GM21723 (cell line): Measurements from ENCODE around the gene CDK14.

ENCODE experiments used
- ATAC-seq: cut with Tn5 transposase; IDR thresholded peaks from one replicate; pipeline ENCODE4 v1.9.1; 2021; ENCODE audit warnings: mild to moderate bottlenecking, moderate library complexity; ENCODE audit not compliant: unreplicated experiment

CDK14 gene

DNA sequence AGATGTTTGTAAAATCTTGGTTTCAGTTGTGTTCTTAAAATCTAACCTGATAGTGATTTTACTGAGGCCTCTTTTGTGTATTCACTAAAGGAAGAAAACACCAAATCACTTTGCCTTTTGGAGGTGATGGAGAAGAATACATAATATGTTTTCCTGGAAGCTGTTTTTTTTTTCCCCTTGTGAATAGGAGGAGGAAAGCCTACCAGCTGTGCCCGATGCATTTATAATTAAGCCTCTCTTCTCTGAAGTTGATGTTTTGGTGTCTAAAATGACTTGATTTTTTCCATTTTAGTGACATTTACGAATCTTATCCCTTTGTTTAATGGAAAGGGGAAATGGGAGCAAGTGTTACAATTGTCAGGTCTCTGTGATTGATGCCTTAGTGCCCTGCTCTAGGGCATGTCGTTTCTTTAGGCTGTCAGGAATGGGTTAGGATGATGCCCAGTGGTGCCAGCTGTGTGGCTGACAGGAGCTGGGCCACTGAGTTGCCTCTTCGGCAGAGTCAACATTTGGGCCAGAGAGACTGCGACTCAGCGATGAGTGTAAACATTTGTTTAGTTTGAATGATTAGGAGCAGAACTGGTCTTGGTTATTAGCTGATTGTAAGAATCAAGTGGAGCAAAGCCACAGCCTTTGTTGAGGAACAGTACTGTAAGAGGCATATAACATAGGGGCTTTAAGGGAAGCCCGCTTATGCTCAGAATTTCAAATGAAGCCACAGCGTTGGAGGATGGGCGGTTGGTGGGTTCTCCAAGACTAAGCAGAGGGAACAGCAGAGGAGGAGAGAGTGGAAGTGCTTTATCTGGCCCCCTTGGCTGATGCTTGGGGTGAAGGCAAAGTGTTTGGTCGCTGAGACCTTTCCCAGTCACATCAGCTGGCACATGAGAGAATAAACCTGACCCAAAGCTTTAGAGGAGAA lies 81.6 kb downstream of the CDK14 start:
- no peak for ATAC-seq

DNA sequence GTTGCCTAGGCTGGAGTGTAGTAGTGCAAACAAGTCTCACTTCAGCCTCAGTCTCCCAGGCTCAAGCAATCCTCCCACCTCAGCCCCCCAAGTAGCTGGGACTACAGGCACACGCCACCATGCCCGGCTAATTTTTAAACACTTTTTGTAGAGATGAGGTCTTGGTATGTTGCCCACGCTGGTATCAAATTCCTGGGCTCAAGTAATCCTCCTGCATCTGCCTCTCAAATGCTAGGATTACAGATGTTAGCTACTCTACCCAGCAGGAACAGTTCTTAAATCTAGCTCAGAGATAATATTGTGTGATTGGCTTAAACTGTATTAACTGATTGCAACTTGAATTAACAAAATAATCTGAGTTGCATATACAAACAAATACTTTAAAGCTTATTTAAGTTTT lies 82.9 kb downstream of the CDK14 start:
- no peak for ATAC-seq

DNA sequence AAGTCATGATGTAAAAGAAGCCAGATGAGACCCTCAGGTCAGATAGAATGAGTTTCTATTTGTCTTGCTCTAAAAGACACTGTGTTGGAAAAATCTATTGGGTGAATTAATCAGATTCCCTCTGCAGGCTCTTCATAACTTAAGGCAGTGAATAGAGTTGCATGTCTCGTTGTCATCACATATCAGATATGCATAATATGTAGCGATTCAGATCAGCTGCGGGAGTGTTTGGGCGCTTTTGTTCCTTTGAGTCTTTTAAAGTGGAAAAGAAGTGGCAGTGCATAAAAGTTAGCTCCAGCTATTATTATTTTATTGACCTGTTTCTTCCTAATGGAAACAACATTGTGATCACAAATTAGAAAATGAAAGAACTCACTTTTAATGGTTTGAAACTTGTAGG lies 84.4 kb downstream of the CDK14 start:
- no peak for ATAC-seq

DNA sequence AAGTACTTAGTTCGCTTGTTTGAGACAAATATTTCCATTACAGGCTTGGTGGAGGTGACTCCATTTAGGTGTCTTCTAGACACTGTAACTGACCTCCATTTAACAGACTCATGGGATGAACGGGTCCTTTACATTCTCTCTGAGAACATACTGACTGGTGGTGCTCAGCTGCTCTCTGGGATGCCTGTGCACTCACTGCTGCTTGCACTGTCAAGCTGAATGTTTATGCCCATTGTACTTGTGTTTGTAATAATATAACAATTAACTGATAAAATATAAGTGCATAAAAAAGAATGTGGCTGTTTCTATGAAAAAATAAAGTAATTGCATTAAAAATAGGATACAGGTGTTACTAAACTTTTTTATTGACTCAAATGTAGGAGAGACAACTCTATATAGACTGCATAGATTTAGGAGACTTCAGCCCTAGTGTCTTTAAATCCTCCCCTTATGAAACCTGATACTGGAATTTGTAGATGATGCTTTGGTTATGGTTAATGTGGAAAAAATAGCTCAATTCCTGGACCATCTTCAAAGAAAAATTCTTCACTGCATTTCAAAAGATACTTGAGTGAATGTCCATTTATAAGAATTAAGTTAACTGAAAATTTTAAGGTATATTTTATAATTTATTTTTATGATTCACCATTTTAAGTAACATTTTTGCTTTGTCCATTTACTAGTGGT lies 85.4 kb downstream of the CDK14 start:
- ATAC-seq = no peak

DNA sequence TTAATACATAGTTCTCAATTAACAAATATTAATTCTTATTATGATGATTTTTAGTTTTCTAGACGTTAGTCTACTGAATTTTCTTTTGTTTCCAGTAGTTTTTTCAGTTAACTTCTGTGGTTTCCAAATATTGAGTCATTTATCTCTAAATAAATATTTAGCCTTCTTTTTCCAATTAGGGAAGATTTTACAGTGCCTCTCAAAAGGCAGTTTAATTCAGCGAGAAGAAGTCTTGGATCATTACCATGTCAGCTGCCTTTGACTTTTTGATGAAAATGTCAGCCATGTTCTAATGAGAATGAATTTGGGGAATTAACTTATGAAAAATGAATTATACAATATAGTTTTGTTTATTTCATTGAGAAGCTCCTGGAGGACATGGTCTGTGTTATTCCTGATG lies 90.0 kb downstream of the CDK14 start:
- no peak for ATAC-seq

DNA sequence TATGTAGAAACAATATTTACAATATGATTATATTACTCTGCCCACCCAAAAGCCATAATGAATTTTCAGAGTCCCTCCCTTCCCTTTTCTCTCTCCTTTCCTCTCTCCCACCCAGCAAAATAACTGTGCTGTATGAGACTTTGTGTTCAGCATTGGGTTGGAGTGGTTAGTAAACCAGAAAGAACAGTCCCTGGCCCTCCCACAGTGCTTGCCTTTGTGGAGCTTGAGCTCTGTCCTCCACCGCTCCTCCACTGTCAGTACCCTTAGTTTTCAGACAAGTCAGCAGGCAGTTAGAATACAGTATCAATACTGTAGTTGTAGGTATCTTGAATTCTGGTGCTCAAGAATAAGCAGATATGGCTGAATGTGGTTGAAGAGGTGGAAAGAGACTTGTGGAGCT lies 92.7 kb downstream of the CDK14 start:
- no peak for ATAC-seq

DNA sequence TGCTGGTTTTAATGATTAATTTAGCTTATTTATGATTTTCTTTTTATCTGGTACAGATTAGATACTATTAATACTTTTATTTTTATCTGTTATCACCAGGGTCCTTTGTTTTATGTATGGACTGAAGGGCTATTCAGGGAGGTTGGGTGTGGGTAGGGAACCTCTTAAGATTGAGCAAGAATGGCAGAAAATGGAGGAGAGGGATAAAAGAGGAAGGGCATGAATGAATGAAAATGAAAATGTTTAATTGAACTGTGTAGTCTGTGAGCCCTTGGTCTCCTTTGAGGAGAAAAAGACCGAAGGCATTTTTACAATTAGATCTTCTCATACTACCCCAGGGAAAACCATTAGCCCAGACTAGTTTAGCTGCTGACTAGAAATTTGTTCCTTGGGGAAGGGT lies 93.1 kb downstream of the CDK14 start:
- no peak for ATAC-seq

DNA sequence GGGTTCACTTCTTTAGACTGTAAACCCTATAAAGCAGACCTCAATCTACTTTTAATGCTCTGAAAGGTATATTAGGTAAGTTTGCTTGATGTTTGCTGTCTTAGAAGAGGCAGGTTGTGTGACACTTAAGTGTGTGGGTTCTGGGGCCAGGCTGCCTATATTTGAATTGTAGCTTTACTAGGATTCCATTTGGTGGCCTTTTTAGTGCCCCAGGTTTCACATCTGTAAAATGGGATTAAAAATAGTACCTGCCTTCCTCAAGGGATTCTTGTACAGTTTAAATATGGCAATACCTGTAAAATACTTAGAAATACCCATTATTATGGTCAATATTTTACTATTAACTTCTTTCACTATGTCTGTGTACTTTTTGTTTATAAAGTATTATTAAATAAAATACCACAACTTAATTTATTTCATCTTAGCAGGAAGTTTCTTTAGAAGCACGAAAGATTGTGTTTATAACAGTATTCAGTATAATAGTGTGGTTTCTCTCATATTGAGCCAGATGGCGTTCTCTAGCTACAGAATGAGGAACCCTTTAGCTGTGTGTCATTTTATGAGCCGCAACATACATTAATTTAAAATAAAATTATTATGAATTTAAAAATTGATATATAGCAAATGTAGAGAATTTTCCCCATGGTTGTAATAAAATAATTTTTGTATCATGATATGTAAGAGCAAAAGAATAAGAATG lies 94.2 kb downstream of the CDK14 start:
- no peak for ATAC-seq

DNA sequence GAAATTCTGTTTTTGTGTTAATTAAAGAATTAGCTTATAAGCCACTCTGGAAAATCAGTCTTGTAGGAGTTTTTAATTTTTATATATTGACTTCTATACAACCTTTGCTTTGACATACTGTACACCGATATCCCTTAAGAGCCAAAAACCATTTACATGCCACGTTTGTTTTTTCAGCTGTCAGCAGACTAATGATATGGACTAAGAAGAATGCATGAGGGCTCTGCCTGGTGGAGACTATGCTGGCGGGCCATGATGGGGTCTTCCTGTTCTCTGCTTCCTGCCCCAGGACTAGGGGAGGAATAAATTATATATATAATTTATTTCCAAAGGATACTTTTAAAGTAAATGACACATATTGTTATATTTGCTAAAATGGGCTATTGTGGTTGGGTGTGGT lies 96.3 kb downstream of the CDK14 start:
- ATAC-seq = no peak

DNA sequence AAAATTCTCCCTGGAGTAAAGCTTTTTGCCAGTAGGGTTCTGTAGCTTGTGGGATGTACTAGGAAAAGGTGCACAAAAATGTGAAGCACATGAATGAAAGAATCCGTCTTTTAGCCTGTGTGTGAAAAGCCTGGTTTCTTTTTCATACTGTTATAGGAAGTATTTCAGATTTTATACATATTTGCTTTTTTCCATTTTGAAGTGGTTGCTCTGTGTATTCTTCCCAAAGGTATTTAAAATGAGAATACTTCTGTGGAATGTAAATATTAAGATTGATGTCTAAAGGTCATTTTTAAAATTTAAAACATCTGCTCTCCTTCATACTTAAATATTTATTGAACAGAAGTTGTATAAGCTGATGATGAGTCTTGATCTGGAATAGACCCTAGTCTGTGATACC lies 96.8 kb downstream of the CDK14 start:
- ATAC-seq = no peak

DNA sequence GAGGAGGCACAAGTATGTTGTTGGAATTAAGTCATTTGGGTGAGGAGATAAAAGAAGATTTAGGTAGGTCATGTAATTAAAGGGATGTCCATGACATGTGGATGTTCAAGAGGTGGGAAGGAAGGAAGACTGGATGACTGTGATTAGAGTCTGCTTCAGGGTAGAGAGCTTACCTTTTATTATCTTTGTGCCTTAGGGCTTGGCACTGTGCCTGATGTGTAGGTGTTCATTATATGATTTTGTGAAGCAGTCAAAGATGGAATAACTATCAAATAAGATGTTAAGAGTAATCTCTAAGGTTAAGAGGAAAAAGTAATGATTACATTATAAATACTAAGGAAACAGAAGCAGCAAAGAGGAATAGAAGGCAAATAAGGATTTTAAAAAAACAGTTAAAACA lies 97.8 kb downstream of the CDK14 start:
- no peak for ATAC-seq

DNA sequence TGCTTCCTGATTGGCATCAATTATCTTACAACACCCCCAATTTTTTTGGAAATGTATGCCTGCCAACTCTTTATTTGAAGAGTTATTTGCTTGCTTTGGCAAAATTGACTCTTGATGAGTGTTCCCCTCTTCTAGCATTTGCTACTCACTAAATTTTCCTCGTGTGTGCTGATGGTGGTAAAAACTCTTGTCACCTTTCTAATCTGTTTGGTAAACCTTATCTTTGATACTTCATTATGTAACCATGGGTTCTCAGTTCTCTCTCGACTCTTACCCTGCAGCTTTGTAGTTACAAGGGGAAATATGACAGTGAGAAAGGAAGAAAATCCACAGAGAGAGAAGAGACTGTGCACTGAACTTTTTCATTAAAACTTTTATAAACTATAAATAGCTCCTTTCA lies 102.5 kb downstream of the CDK14 start:
- no peak for ATAC-seq

DNA sequence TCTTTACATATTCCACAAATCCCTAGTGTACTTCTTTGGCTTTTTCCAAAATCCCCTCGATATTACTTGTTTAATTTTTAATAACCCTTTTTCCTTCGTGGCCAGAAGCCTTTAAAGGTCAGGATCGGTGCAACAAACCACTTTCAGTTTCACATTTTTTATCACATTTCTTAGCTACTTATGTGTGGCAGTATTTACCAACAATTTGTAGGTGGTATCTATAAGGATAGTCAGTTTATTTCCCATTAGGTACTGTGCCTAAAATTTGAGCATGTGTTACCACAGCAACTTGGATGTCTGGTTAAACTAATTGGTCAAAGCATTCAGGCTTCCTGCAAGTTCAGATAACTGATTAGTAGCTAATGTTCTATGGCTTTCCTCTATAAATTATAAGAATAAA lies 104.9 kb downstream of the CDK14 start:
- ATAC-seq = peak; percentile 73

DNA sequence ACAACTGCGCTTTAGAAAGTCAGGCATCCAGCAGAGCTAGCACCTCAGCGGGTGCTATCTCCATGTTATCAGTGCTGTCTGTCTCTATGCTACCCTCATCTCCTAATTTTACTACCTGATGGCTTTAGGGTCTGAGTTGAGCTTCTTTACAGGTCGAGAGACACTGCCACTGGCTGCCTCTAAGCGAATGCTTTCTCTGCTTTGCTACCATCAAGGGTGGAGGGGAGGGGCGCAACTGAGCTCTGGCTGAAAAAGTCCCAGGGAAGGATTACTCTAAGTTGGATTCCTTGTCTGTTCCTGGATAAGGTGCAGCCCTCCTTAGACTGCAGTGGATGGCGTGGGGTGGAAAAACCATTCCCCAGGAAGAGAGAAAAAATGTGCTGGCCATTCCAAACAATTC lies 105.7 kb downstream of the CDK14 start:
- ATAC-seq = no peak

DNA sequence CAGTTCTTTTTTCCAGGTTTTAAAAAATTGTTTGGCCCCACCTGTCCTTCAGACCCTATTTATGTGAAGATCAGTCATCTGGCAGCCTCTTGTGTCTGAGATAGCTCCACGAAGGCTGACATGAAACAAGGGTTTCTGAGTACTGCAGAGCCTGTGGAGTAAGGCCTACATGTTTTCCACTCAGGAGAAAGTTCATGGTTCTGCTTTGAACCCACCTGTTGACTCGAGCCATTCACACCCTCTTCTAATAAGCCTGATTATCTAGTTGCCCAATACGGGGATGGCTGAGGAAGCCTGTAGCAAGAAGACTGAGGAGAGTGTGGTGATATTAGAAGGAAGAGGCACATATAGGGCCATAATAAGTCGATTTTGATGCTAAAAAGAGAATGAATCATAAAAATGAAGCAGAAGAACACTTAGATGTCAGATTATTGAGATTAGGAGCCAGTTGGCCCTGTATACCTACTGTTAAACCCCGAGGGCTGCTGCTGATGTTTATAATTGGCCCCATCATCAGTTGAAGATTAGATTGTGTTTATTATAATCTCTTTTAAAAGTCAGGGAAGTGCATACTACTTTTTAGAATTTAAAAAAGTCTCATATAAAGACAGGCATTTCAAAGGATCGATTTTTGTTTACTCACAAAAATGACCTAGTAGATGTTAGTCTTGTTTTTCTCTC lies 109.4 kb downstream of the CDK14 start:
- no peak for ATAC-seq

DNA sequence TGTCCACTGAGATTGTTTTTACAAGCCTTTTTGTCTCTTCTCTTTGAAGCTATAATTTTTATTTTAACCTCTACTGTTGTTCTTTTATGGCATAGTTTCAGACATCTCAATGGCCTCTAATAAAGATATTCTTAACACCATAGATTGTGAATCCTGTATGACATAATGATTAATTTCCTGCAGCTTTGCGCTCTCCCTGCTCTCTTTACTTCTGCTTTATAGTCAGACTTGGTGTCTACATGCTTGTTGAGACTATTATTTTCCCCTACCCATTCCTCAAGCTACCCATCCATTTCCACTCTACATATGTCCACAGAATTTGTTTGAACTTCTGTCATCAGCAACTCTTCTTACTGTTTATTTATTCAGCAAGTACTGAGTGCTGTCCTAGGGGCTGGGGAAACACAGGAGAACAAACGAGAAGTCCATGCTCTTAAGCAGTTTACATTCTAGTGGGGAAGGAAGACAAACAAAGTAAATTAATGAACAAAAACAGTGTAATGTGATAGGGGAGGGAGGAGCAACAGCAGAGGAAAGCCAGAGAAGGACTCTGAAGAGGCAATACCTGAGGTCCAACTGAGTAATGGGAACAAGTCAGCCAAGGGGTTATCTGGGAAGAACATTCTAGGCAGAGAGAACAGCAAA lies 110.1 kb downstream of the CDK14 start:
- no peak for ATAC-seq

DNA sequence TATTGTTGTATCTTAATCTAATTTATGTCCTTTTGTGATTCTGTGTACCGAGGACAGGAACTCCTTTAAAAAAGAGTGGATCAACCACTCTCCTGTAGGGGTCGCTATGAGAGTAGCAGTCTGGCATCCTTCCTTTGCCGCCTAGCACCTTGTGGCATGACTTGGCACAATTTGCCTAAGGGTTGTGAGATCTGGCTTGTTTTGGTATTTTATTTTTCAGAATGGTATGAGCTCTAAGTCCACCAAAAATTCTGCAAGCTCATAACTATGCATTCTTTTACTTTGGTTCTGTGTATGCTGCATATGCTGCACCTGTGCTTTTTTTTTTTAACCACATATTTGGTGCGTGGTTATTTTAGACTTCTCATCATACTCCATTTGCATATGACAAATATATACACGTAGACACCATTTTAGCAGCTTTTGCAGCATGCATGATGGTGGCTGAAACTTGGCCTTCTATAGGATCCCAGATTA lies 112.8 kb downstream of the CDK14 start:
- peak; percentile 65 for ATAC-seq

DNA sequence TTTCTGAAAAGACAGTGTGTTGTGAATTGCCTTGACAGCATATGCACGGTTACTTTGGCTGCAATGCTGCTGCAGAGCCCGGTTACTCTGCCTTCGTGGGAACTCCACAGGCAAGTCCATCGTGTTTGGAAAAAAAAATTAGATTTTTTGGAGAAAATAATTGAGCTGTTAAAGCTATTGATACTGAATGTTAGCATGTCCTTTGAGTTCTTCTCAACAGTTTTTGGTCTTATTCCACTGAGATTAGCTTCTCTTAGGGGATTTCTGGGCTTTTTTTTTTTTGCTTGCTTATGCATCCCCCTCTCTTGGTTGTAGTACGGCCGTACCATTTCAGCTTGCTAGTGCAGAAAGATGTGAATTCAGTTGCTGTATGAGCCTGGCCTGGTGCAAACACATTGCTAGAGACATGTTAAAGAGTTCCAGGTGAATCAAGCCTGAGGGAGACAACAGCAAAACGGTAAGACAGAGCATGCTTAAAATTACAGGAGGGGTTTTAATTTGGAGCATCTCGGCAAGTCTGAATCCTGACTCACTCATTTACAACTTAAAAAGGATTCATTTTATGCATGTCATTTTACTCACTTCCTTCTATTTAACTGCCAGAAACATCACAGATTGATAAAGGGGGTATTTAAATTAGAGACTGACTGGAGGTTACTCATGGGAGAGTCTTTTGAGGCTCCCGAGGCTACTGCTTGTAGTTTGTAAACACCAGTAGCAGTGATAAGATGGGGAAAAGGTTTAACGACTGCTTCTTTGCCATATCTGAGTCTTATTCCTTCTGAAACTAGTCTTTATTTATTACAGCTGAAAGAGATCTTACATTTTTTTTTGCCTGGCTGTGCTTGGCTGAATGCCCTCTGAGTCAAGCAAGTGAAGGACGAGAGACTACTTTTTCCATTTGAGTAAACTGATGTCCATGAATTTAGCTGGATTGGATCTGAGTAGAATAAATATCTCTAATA lies 113.7 kb downstream of the CDK14 start:
- peak; percentile 57 for ATAC-seq

DNA sequence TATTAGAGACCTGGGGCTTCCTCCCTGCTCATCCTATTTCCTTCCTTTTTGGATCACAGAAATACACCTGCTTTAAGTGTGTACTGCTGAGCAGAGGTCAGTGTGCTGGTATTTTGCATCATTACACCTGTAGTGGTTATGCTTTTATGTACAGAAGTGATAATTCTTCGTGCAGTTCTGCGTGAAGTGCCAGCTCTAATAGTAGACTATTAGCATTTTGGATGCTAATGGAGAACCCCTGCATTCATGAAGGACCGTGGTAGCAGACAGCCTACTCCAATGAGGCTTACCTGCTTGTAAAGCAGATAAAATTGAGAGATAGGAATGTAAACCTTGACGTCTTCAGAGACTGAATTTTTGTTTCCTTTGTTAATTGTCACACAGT lies 114.3 kb downstream of the CDK14 start:
- peak; percentile 13 for ATAC-seq
